HL-60 (cell line): ENCODE results near the gene CKAP5.
"Not testable (repeated sequence)": the region's sequence is repeated elsewhere in the genome, so short reads cannot be mapped to it uniquely, and the experiment has no call there.

Source experiments
- DNase-seq, 2 experiments: peaks; one replicate each; pipeline ENCODE4 v3.0.0-alpha.2; 2010 to 2020; ENCODE audit warnings: low read depth in 1 of 2, low spot score in 1 of 2
- H3K27ac ChIP-seq: fragments of 250-450 bp; sonication (Bioruptor Pico); replicated peaks from 2 replicates; pipeline ENCODE4 v1.5.1; 2020; ENCODE audit warnings: mild to moderate bottlenecking, moderate library complexity
- H3K27me3 ChIP-seq: fragments of 250-450 bp; sonication (Bioruptor Pico); 2 replicates; pipeline ENCODE4 v1.5.1; 2021; ENCODE audit warnings: mild to moderate bottlenecking, moderate library complexity; ENCODE audit not compliant: insufficient read depth, poor library complexity, severe bottlenecking
- H3K4me3 ChIP-seq: replicated peaks from 2 replicates; pipeline ENCODE4 v1.5.1; 2011; ENCODE audit warnings: mild to moderate bottlenecking, control low read depth, low read length; ENCODE audit not compliant: insufficient read depth
- CTCF ChIP-seq: IDR thresholded peaks from one replicate; pipeline ENCODE4 v1.5.1; 2011; ENCODE audit warnings: low read length, control low read depth, inconsistent platforms; ENCODE audit not compliant: insufficient read depth
- GABPA ChIP-seq: IDR thresholded peaks from 2 replicates; pipeline ENCODE4 v1.6.1; 2012; ENCODE audit warnings: low read depth
- POLR2AphosphoS5 ChIP-seq: IDR thresholded peaks from 2 replicates; pipeline ENCODE4 v1.6.1; 2012; ENCODE audit warnings: low read depth
- REST ChIP-seq: IDR thresholded peaks from 2 replicates; pipeline ENCODE4 v1.6.1; 2012; ENCODE audit warnings: low read depth; ENCODE audit not compliant: insufficient replicate concordance
- SPI1 ChIP-seq: IDR thresholded peaks from 2 replicates; pipeline ENCODE4 v1.6.1; 2012; ENCODE audit warnings: low read depth, mild to moderate bottlenecking, borderline replicate concordance

Gene CKAP5

GRCh38 chr11:46718155-46719019 lies 127.7 kb downstream of the CKAP5 start:
- no peak overlapping the region for H3K27ac ChIP-seq
- TF ChIP-seq CTCF: no peak
- TF ChIP-seq SPI1: no peak
- no peak for TF ChIP-seq REST
- TF ChIP-seq POLR2AphosphoS5: no peak
- TF ChIP-seq GABPA: no peak
- H3K27me3 ChIP-seq: no peaks in the 10 kb centered on the region
- DNase-seq: no peak
- H3K4me3 ChIP-seq: no peak overlapping the region

GRCh38 chr11:46717825-46718154 lies 128.3 kb downstream of the CKAP5 start:
- DNase-seq: not testable (repeated sequence)

GRCh38 chr11:46712874-46713576 lies 133.1 kb downstream of the CKAP5 start:
- no peak for TF ChIP-seq REST
- no peak for TF ChIP-seq GABPA
- no peak for TF ChIP-seq SPI1
- TF ChIP-seq CTCF: no peak
- TF ChIP-seq POLR2AphosphoS5: no peak
- Histone ChIP-seq H3K27me3 (no peaks in the 10 kb centered on the region), H3K4me3 (no peak overlapping the region), H3K27ac (no peak overlapping the region)
- no peak for DNase-seq

More at GRCh38 chr11:46717825-46718154, 128.3 kb downstream of the CKAP5 start:
- H3K4me3 ChIP-seq, H3K27ac ChIP-seq, H3K27me3 ChIP-seq: not testable (repeated sequence)

GRCh38 chr11:46711303-46711702 lies 134.8 kb downstream of the CKAP5 start:
- no peak for TF ChIP-seq GABPA
- no peak for TF ChIP-seq REST
- TF ChIP-seq SPI1: no peak
- TF ChIP-seq POLR2AphosphoS5: no peak
- no peak for TF ChIP-seq CTCF
- H3K4me3 ChIP-seq: no peak overlapping the region
- H3K27me3 ChIP-seq: no peaks in the 10 kb centered on the region
- no peak for DNase-seq
- no peak overlapping the region for H3K27ac ChIP-seq
